Motor neuron (in vitro differentiated cells): ENCODE measurements around the gene ZNRF1. TPM values are rescaled to one million over a fixed set of nuclear protein-coding genes. Genes with fewer than 3 reads are reported as not detected.

Experiments
- ATAC-seq, 8 experiments: fragments of 200-7000 bp; cut with Tn5 transposase; replicated peaks in 6 of 8; 2 replicates each; pipeline ENCODE4 v1.8.0; 2021; ENCODE audit warnings: mild to moderate bottlenecking in 8 of 8, moderate library complexity in 8 of 8
- H3K27ac ChIP-seq, 2 donors: fragments of 250-450 bp; sonication (Bioruptor Pico); 2 replicates each; pipeline ENCODE4 v1.9.0; 2021; ENCODE audit warnings: antibody characterized with exemption in 2 of 2, mild to moderate bottlenecking in 2 of 2, moderate library complexity in 1 of 2
- H3K4me1 ChIP-seq, 2 donors: fragments of 250-450 bp; sonication (Bioruptor Pico); replicated peaks in 1 of 2; 2 replicates each; pipeline ENCODE4 v1.6.1; 2021; ENCODE audit warnings: antibody characterized with exemption in 2 of 2, mild to moderate bottlenecking in 2 of 2, moderate library complexity in 1 of 2
- H3K4me3 ChIP-seq, 5 donors: fragments of 250-450 bp; sonication (Bioruptor Pico); 2 replicates each; pipeline ENCODE4 v1.9.0; 2021; ENCODE audit warnings: antibody characterized with exemption in 5 of 5, mild to moderate bottlenecking in 5 of 5, moderate library complexity in 4 of 5
- WGBS, 10 experiments: fragments of 450-650 bp; shearing (Covaris generic); methylation state at CpG; one replicate each; pipeline ENCODE4 v1.0.0; 2022; 5-methylcytosine and 5-hydroxymethylcytosine counted together
- in situ Hi-C, 9 experiments: fragments of 400-800 bp; cut with MboI; loops; one replicate each; pipeline ENCODE4 v1.15.0; 2021; ENCODE audit warnings: low sequenced_read_pairs in 9 of 9, low pct_unique_long_range_greater_than_20kb in 2 of 9; ENCODE audit not compliant: unreplicated experiment in 9 of 9
- total RNA-seq, 8 experiments: library from RNA; unstranded; fragments of 300-600 nt; gene quantifications; 2 replicates each; pipeline versions ENCODE4 v1.2.3 to v1.2.4, GENCODE V29; 2022

ZNRF1 gene
- total RNA-seq, 8 experiments from 2014 or later = 7.7 to 20.2 (median 14.2) TPM

GRCh38 chr16:75103994-75104393, 105.2 kb downstream of the ZNRF1 start:
- in situ Hi-C loops = loop anchor here in 3 of 9 experiments (10.0 to 25.0 kb wide), 3 partner anchors 109 to 392 kb away; partner anchors contain the start of genes ZNRF1 (in 2 of the 3), MLKL (in 1 of the 3) and WDR59 (in 1 of the 3)
- H3K4me3 ChIP-seq = no peak overlapping the region
- H3K27ac ChIP-seq = no peak overlapping the region
- H3K4me1 ChIP-seq = no peaks in the 10 kb centered on the region
- 0 to 100% (median 95%) methylated on average over 1 to 4 of the region's 5 CpGs; no CpG with 5 or more reads in 2 of the 10 experiments for WGBS, 10 experiments
- no peak for ATAC-seq

DNA sequence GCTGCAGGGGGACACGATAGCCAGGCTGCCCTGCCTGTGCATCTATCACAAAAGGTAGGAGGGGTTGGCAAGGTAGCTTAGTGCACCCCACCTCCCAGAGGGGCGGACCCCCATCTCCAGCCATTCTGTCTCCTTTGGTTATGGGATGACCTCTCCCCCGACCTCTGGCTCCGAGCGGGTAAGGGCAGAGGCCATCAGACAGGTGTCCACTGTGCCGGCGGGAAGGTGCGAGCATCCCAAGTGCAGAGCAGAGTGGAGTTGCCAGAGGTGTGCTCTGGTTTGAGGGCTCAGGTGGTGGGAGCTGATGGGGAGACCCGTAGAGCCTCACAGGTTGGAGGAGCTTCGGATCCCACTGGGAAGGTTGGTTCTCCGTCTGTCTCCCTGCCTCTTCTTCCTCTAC, 106.0 kb downstream of the ZNRF1 start:
- no peak for ATAC-seq
- Histone ChIP-seq H3K4me3 (no peak overlapping the region), H3K4me1 (no peaks in the 10 kb centered on the region), H3K27ac (no peak overlapping the region)
- 100% methylated on average over 1 of the region's 11 CpGs; no CpG with 5 or more reads in 9 of the 10 experiments for WGBS, 10 experiments
- in situ Hi-C loops = loop anchor here in 3 of 9 experiments (10.0 to 25.0 kb wide), 3 partner anchors 110 to 393 kb away; partner anchors contain the start of genes ZNRF1 (in 2 of the 3), MLKL (in 1 of the 3) and WDR59 (in 1 of the 3)

DNA sequence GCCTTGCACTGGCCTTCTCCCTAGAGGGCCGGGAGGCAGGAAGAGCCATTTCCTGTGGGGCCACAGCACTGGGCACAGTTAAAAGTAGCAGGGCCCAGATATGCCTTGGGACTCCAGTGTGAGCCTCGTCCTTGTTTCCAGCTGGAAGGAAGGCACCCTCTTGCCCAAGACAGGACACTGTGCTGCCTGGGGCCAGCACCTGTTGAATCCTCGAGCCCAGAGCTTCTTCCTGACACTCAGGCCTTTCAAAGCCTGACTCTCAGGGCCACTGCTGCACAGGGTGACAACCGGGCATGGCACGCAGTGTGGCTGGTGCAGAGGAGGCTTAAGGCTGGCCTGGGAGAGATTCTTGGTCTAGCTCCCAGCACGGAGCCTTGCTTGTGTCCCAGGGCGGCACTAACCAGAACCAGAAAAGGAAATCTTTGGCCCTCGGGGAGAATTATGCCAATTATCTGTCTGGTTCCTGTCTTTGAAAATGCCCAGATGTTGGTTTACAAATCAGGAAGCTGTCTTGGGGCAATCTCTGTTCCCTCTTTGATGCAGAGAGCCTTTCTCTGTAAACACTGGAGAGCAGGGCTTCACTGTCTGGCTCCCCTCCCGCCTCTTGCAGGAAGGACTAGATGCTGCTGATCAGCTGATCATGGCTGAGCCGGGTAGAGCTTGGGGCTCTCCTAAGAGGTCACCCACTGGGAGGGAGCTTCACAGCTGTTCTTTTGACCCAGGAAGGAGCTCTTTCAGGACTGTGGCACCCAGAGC, 106.7 kb downstream of the ZNRF1 start:
- H3K27ac ChIP-seq = no peak overlapping the region
- 0 to 93% (median 80%) methylated on average over 1 to 8 of the region's 10 CpGs; no CpG with 5 or more reads in 4 of the 10 experiments for WGBS, 10 experiments
- no peak overlapping the region for H3K4me3 ChIP-seq
- H3K4me1 ChIP-seq = peaks cover 2 to 4% of the 10 kb centered on the region in 2 donors
- in situ Hi-C loops = loop anchor here in 3 of 9 experiments (10.0 to 25.0 kb wide), 3 partner anchors 111 to 393 kb away; partner anchors contain the start of genes ZNRF1 (in 2 of the 3), MLKL (in 1 of the 3) and WDR59 (in 1 of the 3)
- ATAC-seq = peak in 2 of 8 experiments; percentile 22 to 42

DNA sequence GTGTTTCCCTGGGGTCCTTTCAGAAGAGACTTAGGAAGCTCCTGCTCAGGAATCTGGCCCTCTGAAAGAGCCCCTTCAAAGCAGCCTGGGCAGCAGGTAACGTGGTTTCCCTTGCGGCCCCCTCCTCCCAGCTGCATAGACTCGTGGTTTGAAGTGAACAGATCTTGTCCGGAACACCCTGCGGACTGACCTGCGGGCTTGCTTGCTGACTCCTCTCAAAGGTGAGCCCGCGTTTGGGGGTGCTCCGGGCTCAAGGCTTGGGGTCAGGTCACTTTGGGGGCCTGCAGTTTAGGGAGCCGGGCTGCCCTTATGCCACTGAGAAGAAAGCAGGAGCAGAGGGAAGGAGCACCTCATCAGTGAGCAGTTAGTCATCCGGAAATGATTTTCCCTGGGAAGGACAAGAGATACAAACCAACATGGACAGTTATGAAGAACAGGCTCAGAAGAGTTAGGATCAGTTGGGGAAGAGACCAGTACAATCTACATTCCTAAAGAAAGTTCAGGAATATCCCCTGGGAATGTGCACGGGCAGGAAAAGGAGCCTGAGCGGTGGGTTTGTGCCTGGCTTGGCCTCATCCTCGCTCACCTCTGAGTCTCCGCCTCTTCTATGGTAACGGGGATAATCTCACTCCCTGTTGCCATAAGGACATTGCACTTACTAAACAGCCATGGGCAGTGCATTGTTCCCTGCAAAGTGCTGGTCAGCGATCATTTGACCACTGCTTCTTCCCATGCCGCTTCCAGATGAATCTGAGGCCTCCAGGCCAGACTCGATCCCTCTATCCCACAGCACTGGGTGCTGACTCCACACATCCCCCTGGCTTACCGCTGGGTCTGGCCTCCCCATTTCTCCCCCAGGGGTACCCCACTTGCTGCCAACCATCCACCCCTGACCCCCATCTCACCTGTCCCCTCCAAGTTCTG, 107.8 kb downstream of the ZNRF1 start:
- no peak overlapping the region for H3K27ac ChIP-seq
- H3K4me3 ChIP-seq = no peak overlapping the region
- H3K4me1 ChIP-seq = peaks cover 8 to 15% of the 10 kb centered on the region in 2 donors
- in situ Hi-C loops = loop anchor here in 3 of 9 experiments (10.0 to 25.0 kb wide), 3 partner anchors 112 to 394 kb away; partner anchors contain the start of genes ZNRF1 (in 2 of the 3), MLKL (in 1 of the 3) and WDR59 (in 1 of the 3)
- ATAC-seq = no peak
- WGBS, 10 experiments = 75 to 100% (median 91%) methylated on average over 2 to 6 of the region's 20 CpGs; no CpG with 5 or more reads in 6 of the 10 experiments

DNA sequence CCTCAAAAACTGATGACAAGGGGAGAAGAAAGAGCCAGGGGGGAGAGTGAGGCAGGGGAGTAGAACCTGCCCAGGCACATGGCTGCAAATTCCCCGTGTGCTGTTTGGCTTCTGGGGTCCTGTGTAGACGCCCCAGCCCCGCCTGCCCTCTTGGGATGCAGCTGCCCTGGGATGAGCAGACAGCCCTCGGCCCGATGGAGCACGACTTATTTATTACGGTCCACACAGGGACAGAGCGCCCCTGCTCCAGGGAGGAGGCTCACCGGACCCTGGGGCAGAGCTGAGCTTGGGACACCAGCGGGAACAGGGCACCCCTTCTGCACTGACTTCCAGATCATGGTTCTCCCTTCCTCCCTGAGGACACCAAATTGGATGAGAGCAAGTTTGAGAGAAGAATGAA, 108.7 kb downstream of the ZNRF1 start:
- in situ Hi-C loops = loop anchor here in 3 of 9 experiments (10.0 to 25.0 kb wide), 3 partner anchors 113 to 395 kb away; partner anchors contain the start of genes ZNRF1 (in 2 of the 3), MLKL (in 1 of the 3) and WDR59 (in 1 of the 3)
- Histone ChIP-seq H3K4me3 (no peak overlapping the region), H3K4me1 (peaks cover 8 to 15% of the 10 kb centered on the region in 2 donors), H3K27ac (no peak overlapping the region)
- no peak for ATAC-seq
- 40 to 95% (median 89%) methylated on average over 1 to 7 of the region's 10 CpGs; no CpG with 5 or more reads in 7 of the 10 experiments for WGBS, 10 experiments

DNA sequence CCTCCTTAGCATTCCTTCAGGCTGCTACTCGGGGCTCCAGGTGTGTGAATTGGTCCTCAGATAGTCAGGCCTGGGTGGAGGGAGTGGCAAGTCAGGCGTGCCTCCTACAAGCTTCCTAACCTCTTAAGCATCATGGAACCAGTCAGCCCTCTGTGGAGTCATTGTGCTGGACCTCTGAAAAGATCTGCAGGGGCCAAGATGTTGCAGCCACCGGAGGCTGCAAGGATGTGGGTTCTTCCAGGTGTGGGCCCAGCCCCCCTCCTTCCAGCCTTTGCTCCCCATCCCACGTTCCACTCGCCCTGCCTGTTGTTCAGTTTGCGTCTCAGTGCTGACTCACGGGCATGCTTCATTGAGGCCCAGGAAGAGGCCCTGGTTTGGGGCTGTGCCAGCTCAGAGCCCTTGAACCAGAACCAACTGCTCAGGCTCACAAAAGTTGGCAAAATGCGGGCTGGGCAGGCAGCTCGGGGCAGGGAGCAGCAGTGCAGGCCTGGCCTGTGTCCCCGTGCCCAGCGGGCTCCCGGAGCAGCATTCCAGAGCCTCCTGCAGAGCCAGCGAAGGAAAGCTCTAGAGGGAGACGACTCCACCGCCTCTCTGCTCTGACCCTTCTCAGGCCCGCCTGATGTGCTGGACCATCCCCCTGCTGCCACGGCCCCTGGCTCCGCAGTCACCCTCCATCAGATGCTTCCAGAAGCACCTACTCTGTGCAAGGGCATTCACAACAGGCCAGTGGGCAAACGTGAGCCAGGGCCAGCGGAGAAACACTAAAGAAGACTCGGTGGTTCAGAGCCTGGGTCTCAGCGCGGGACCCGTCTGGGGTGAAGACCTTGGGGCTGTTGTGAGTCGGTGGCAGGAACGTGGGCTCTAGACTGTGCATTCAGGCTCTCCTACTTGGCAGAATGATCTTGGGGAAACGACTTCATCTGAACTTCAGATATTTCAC, 110.2 kb downstream of the ZNRF1 start:
- Histone ChIP-seq H3K4me1 (peaks cover 8 to 15% of the 10 kb centered on the region in 2 donors), H3K27ac (no peak overlapping the region), H3K4me3 (no peak overlapping the region)
- WGBS, 10 experiments = 29 to 92% (median 80%) methylated on average over 1 to 5 of the region's 27 CpGs; no CpG with 5 or more reads in 3 of the 10 experiments
- peak in 3 of 8 experiments; percentile 11 to 30 (median 26) for ATAC-seq
- in situ Hi-C loops = loop anchor here in 3 of 9 experiments (10.0 to 25.0 kb wide), 3 partner anchors 114 to 397 kb away; partner anchors contain the start of genes ZNRF1 (in 2 of the 3), MLKL (in 1 of the 3) and WDR59 (in 1 of the 3)

DNA sequence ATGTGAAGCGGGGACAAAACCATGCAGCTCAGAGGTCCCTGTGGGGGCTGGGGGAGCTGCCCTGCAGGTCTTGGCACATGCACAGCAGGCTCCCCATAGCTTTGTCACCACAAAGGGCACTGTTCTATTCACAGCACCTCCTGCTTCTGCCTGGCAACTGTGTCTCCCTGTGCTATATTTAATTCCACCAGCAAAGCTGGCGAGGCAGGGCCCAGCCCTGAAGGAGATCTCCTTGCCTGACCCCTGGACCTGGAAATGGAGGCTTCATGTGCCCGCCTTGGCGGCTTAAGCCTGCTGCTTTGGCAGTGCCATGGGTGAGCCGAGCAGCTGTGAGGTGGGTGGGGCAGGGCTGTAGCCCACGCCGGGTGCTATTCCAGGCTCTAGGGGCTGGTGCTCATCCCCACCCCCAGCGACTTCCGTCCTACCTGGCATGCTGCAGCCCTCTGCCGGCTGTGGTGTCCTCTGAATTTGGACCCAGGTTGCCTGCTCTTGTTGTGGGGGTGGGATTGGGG, 111.0 kb downstream of the ZNRF1 start:
- in situ Hi-C loops = loop anchor here in 3 of 9 experiments (10.0 to 25.0 kb wide), 3 partner anchors 115 to 397 kb away; partner anchors contain the start of genes ZNRF1 (in 2 of the 3), MLKL (in 1 of the 3) and WDR59 (in 1 of the 3)
- peak in 1 of 8 experiments; percentile 1 for ATAC-seq
- Histone ChIP-seq H3K27ac (no peak overlapping the region), H3K4me1 (peaks cover 8 to 15% of the 10 kb centered on the region in 2 donors), H3K4me3 (no peak overlapping the region)
- WGBS, 10 experiments = 55% methylated on average over 8 of the region's 10 CpGs; no CpG with 5 or more reads in 9 of the 10 experiments

DNA sequence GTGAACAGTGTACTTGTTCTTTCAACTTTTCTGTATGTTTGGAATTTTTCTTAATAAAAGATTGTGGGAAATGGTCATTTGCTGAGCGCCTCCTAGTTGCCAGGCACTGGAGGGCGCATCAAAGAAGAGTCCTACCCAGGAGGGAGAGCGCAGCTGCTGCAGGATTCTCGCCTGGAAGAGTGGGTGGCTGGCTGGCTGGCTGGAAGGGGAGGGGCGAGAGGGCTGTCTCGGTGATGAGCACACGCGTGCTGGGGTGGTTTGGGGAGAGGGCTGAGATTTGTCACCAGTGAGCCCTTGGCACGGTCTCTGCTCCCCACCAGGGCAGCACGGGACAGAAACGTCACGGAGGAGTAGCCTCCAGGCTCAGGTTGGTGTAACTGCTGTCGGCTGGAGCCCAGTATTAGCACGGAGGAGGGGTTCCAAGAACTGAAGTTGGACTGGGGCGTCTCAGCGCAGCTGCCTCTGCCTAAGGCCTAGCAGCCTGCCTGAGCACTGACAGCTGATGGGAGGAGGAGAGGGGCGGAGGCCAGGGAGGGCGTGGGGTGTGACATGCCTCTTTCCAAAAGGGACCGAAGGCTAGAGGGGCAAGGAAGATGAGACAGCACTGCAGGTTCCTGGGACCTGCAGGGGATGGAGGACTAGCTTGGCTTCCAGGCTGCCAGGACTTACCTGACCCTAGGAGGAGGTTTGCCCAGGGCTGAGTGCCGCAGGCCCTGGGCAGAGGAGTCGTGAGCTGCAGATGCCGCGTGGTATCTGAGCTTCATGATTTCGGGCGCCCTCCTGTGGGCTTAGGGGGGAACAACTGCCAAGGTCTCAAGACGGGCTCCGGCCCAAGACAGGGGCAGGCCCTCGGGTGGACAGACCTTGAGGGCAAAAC, 112.1 kb downstream of the ZNRF1 start:
- in situ Hi-C loops = loop anchor here in 2 of 9 experiments (25.0 kb wide), 2 partner anchors 124 to 399 kb away; partner anchors contain the start of genes MLKL (in 1 of the 2), WDR59 (in 1 of the 2) and ZNRF1 (in 1 of the 2)
- WGBS, 10 experiments = 0 to 60% (median 20%) methylated on average over 1 to 6 of the region's 28 CpGs; no CpG with 5 or more reads in 4 of the 10 experiments
- peaks cover 8 to 15% of the 10 kb centered on the region in 2 donors for H3K4me1 ChIP-seq
- peak overlapping the region in 1 of 2 donors; percentile 62 for H3K27ac ChIP-seq
- peak; percentile 74 to 88 (median 84) for ATAC-seq
- peak overlapping the region in 3 of 5 donors; percentile 4 to 21 (median 20) for H3K4me3 ChIP-seq

GRCh38 chr16:75111514-75111940, 112.7 kb downstream of the ZNRF1 start:
- in situ Hi-C loops = loop anchor here in 2 of 9 experiments (25.0 kb wide), 2 partner anchors 124 to 399 kb away; partner anchors contain the start of genes MLKL (in 1 of the 2), WDR59 (in 1 of the 2) and ZNRF1 (in 1 of the 2)
- ATAC-seq = peak in 7 of 8 experiments; percentile 0 to 10 (median 4)
- Histone ChIP-seq H3K4me3 (no peak overlapping the region), H3K27ac (peak overlapping the region in 1 of 2 donors; percentile 62), H3K4me1 (peaks cover 8 to 15% of the 10 kb centered on the region in 2 donors)
- 0 to 100% (median 29%) methylated on average over 1 to 2 of the region's 7 CpGs; no CpG with 5 or more reads in 5 of the 10 experiments for WGBS, 10 experiments
